NCI-H82 treated with DMSO at 0.1 percent for 48 hours (cell line): ENCODE data around the gene MBP.
"Not testable (repeated sequence)": the region's sequence is repeated elsewhere in the genome, so short reads cannot be mapped to it uniquely, and the experiment has no call there.

Experiments used
- DNase-seq: peaks from one replicate; lab custom pipeline; 2025; ENCODE audit not compliant: unreplicated experiment; lab: John Stamatoyannopoulos, UW

MBP gene

GRCh38 chr18:76958692-76959341, 173.8 kb downstream of the MBP start:
- no peak for DNase-seq

DNA sequence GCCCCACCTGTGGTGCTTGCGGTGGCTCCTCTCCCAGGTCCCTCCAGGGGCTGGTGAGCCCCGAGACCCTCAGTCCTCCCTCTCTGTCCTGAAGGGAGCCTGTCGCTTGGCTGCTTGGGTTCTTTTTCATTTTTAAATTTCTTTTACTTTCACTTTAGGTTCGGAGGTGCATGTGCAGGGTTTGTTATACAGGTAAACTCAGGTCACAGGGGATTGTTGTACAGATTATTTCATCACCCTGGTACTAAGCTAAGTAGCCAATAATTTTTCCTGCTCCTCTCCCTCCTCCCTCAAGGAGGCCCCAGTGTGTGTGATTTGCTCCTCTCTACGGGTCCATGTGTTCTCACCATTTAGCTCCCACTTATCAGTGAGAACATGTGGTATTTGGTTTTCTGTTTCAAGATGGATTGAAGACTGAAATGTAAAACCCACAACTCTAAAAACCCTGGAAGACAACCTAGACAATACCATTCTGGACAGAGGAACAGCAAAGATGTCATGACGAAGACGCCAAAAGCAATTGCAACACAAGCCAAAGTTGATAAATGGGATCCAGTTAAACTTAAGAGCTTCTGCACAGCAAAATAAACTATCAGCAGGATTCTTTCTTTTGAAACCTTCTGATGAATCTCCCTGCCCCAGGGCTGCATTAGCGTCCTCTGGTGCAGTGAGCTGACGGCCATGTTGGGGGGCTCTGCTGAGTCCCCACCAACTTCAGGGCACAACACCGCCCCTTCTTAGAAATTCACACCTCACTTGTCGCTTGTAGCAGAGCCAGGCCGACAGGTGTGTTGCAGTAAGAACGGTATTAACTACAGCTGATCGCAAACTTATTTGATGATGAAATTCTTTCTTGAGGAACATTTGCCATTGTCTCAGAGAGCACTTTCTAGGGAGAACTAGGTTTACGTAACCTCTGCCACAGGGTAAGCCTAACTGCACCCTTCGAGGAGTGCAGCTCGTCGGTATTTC, 174.9 kb downstream of the MBP start:
- no peak for DNase-seq

GRCh38 chr18:76956648-76957047, 175.9 kb downstream of the MBP start:
- DNase-seq: no peak

- no peak for DNase-seq
Observed at GRCh38 chr18:76955524-76956170, 176.9 kb downstream of the MBP start.

DNA sequence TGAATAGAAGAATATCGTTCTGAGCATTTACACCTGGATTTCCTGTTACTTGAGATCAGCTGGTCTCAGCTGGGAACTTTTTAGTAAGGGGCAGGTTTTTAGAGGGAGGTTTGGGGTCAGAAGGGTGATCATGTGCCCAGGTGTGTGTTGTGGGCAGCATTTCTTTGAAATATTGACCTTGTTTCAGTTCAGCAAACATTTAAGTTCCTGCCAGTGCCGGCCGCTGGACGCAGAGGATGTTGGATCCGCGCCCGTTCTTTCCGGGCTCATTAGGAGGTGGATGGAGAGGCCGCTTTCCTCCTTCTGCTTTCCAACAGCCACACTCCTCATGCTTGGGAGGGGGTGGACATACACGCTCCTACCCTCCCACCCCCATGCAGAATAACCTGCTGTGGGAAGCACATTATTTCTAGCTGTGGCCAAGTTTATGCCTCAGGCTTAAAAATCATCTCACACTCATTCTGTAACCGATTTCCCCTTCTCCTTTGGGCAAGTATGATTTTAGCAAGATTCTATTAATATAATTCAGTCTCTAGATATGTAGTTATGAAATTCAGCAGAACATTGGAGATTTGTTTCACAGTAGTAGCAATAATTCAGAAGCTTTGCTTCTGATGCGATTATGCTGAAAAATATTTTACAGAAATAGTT, 178.9 kb downstream of the MBP start:
- no peak for DNase-seq

GRCh38 chr18:76953156-76953555, 179.4 kb downstream of the MBP start:
- no peak for DNase-seq

DNA sequence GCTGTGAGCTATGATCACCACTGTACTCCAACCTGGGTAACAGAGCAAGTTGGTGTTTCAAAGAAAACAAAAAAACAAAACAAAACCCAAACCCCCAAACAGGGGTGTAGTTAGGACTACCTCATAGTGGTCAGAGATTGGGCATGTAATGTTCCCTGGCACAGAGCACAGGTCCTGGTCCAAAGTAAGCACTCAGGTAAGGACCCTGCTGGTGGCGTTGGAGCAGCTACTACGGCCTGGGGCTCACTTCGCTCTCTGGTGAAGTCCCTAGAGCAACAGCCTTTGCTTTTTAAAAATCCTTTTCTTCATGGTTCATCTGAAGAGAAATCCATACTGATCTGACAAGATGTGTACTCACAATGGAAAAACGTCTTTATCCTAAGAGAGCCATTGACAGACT, 179.8 kb downstream of the MBP start:
- no peak for DNase-seq

DNA sequence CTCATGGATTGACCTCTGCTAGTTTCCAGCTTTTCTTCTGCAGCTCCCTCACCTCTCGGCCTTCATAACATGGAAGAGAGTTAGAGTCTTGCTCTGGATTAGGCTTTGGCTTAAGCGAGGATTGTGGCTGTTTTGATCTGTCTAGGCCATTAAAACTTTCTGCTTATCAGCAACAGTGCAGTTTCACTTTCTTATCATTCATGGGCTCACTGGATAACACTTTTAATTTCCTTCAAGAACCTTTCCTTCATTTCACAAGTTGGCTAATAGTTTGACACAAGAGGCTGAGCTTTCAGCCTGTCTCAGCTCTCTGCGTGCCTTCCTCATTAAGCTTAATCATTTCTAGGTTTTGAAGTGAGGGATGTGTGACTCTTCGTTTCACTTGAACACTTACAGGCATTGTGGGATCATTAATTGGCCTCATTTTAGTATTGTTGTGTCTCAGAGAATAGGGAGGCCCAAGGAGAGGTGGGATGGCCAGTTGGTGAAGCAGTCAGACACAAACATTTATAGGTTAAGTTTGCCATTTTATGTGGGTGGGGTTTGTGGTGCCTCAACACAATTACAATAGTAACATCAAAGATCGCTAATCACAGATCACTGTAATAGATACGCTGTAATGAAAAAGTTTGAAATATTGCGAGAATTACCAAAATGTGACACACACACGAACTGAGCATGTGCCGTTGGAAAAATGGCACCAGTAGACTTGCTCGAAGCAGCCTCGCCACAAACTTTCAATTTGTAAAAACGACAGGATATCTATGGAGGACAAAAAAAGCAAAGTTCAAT, 180.9 kb downstream of the MBP start:
- no peak for DNase-seq

- DNase-seq: no peak
Observed at GRCh38 chr18:76948345-76948744, 184.2 kb downstream of the MBP start.

- DNase-seq: not testable (repeated sequence)
Observed at GRCh38 chr18:76944346-76944745, 188.2 kb downstream of the MBP start.

DNA sequence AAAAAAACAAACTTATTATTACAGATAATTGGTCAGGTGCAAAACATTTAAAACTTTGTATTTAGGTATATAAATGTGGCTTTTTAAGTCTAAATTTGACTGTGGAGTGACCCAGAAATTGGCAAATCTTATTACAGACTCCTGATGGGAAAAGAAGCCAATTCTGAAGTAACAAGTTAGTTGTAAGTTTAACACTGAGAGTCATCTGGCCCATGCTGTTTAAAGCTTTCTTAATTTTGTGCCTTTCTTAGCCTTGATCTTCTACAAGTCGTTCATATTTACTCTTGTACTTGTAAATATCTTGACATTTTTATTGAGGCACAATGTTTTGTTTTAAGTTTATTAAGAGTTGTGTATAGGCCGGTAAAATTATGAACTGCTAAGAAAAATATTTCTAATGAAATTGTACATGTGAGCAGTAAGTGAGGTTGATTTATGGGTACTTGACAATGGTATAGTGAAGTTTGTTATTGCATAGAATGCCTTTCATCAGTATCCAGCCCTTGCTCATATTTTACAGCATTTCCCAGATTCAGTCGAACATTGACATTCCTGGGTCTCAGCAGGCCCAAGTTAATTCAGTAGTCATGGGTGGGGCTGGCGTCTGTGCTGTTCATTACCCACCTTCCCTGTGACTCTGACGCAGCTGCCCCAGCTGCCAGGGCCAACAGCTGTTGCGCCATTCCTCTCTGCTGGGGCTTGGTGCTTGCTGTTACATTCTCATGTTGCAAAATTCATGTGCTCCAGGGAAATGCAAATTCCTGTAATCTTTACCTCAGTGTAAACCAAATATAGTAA, 188.8 kb downstream of the MBP start:
- no peak for DNase-seq

- DNase-seq: no peak
Observed at GRCh38 chr18:76941284-76941683, 191.3 kb downstream of the MBP start.

DNA sequence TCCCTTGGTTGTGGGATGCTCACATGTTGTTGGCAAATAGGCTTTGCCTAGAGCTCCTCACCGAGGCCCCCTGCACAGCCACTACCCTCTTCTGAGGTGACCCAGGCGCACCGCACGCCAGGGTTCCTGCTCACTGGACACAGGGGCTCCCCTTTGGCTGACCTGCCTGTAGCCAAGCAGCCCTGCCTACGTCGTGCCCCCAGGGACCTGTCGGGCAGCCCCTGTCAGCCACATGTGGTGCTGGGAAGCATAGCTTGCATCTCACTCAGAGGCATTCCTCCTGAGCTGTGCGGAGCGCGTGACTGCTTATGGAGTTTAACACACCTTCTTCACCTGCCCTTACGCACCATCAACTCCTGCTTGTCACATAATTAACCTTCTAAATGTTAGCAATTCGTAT, 194.0 kb downstream of the MBP start:
- no peak for DNase-seq

DNA sequence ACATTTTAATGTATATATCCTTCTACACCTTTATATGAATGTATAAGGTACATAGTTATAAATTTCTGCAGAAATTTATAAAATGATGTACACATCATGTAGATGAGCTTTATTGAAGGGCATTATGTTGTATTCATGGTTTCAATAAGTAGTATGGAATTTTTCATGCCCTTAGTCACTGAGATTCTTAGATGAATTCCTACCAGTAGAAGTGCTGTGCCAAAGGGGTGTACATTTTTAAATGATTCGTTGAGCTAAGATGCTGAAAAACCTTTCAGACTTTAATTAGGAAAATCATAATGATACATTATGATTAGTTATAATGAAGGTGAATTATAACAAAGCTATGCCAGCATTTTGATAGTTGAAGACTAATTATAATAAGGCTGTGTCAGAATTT, 195.0 kb downstream of the MBP start:
- DNase-seq: no peak

DNA sequence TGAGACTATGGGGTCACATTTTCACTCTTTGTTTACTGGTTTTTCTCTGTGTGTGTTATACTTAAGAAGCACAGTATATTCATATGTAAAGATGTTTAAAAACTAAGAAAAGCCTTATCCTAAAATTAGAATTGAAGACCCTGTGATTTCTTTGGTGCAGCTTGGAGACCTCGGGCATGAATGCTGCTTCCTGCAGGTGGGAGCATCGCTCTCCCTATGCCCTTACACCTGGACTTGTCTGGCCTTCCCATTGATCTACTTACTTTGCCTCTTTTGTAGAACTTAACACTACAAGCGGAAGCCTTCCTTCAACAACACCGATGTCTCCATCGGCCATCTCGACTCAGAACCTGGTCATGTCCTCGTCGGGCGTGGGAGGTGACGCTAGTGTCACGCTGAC, 195.7 kb downstream of the MBP start:
- DNase-seq: no peak

DNA sequence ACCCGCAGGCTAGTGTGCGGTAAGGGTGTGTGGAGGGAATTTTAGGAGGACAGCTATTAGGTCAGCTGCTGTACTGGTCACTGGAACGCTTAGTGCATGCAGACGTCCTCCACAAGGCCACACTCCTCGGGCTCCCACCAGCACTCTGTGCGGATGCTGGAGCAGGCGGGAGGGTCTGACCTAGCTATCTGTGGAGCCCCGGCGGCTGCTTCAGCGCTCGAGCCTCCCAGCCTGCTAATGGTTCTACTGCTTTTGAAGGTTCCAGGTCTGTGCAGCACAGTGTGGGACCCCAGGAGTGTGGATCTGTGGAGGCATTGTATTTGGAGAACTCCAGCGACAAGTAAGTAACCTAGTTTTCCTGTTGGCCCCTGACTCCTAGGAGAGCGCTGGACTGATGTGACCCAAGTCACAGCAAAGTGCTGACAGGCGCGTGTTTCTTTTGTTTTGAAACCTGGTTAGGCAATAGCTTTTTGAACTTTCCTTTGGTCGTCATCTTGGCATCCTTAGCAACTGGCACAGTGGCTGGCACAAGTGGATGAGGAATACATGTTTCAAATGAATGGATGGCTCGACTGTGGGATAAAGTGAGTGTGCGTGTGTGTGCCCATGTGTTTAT, 196.8 kb downstream of the MBP start:
- no peak for DNase-seq

GRCh38 chr18:76932026-76932819, 200.4 kb downstream of the MBP start:
- DNase-seq: no peak

DNA sequence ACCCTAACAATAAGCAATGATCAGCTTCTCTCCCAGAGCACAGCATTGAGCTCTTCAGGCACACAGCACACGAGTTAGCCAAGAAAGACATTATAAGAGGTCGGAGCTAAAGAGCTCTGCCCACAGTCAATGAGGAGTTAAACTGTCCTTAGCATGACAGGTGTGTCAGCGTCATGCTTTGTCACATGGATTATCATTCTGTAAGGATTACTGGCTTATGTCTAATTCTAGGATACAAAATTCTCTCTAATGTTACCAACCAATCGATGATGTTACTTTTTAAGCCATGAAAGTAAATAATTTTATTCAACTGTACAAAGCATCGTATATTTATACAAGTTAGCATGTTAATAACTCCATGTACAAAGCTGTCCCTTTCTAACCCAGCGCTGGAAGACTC, 201.4 kb downstream of the MBP start:
- no peak for DNase-seq
